ENCODE data around the gene MFAP3L. TPM values are rescaled to one million over a fixed set of nuclear protein-coding genes. Genes with fewer than 3 reads are reported as not detected.

Gene MFAP3L
- polyA plus RNA-seq, 3 donors = 0.01 to 0.18 TPM; not detected in 1

DNA sequence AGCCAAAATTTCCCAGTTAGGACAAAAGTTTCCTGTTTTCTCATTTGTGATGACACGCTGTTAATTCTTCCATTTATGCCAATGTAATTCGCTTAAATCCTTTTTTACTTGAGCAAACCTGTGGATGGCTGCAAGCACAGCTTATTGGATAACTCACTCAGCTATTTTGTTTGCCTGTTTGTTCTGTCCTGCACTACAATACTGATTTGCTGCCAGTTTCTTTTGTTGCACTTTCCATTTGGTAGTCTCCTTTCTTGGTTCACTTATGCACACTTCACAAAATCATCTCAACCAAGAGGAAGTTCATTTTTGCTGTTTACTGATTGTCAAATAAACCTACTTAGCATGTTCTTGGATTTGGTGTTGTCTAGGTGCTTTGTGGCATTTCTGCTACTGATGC lies 40.3 kb downstream of the MFAP3L start:
- H3K4me1 Mint-ChIP-seq = no peaks in the 10 kb centered on the region
- H3K27me3 ChIP-seq (ENCODE audit: control insufficient read depth in 2 of 2, insufficient read depth in 2 of 2, low read length in 2 of 2) = peaks cover 0 to 4% of the 10 kb centered on the region in 2 donors
- H3K9me3 Mint-ChIP-seq = no peaks in the 10 kb centered on the region
- no peak overlapping the region for H2AFZ ChIP-seq (ENCODE audit: insufficient read depth, low read depth, low read length, poor library complexity, severe bottlenecking)
- no peak overlapping the region for H3K27ac Mint-ChIP-seq
- WGBS (ENCODE audit: insufficient coverage) = 97% methylated on average over 2 of the region's 2 CpGs
- no peaks in the 10 kb centered on the region for H3K36me3 Mint-ChIP-seq
- H3K79me2 ChIP-seq (ENCODE audit: insufficient read depth, low read length) = no peaks in the 10 kb centered on the region
- intact Hi-C loops (cut with micrococcal nuclease) = no loop called here
- H3K27me3 Mint-ChIP-seq (ENCODE audit: low read depth in 3 of 3) = peaks cover 2 to 6% (median 2%) of the 10 kb centered on the region in 3 donors
- no peak overlapping the region for H3K4me2 ChIP-seq (replicated peaks; ENCODE audit: extremely low read depth, low read length, poor library complexity, severe bottlenecking)
- no peak overlapping the region for H3K27ac ChIP-seq (ENCODE audit: low read depth in 1 of 2, low read length in 2 of 2)
- H3K4me3 Mint-ChIP-seq = no peak overlapping the region
- no peaks in the 10 kb centered on the region for H3K4me1 ChIP-seq (ENCODE audit: control insufficient read depth in 1 of 2, insufficient read depth in 2 of 2, low read length in 2 of 2)
- DNase-seq = no peak
- H4K20me1 ChIP-seq (ENCODE audit: insufficient read depth, low read length) = no peaks in the 10 kb centered on the region
- H3K9me3 ChIP-seq (replicated peaks in 1 of 2; ENCODE audit: control insufficient read depth in 1 of 2, insufficient read depth in 1 of 2, low read length in 2 of 2) = no peaks in the 10 kb centered on the region
- no peak for TF ChIP-seq CTCF (IDR thresholded peaks at IDR 0.05)
- H3K36me3 ChIP-seq (replicated peaks in 1 of 2; ENCODE audit: control insufficient read depth in 1 of 2, insufficient read depth in 2 of 2, low read length in 2 of 2) = no peaks in the 10 kb centered on the region
- H3K4me3 ChIP-seq (replicated peaks in 1 of 3; ENCODE audit: low read depth in 2 of 3, low read length in 3 of 3) = no peak overlapping the region
- no peak overlapping the region for H3K9ac ChIP-seq (ENCODE audit: insufficient read depth, low read length, poor library complexity, severe bottlenecking)

DNA sequence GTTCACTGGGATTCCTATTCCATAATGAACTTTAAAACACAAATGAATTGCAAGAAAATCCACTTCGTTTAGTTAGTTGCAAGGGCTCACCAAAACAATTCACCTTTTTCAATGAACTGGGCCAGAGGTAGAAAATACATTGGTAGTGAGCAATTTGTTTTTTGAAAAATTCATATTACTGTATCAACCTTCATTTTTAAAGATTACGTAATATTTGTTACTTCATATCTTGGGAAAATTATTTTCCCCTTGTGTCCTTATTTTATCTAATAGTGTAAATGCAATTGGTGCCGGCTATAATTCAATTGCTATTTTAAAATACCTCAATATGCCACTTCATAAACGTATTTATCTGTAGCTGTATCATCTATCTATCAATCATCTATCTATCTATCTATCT lies 41.5 kb downstream of the MFAP3L start:
- Histone ChIP-seq H4K20me1 (ENCODE audit: insufficient read depth, low read length) (no peaks in the 10 kb centered on the region), H3K36me3 (replicated peaks in 1 of 2; ENCODE audit: control insufficient read depth in 1 of 2, insufficient read depth in 2 of 2, low read length in 2 of 2) (no peaks in the 10 kb centered on the region), H2AFZ (ENCODE audit: insufficient read depth, low read depth, low read length, poor library complexity, severe bottlenecking) (no peak overlapping the region), H3K27ac (ENCODE audit: low read depth in 1 of 2, low read length in 2 of 2) (no peak overlapping the region), H3K27me3 (ENCODE audit: control insufficient read depth in 2 of 2, insufficient read depth in 2 of 2, low read length in 2 of 2) (peaks cover 0 to 4% of the 10 kb centered on the region in 2 donors), H3K4me1 (ENCODE audit: control insufficient read depth in 1 of 2, insufficient read depth in 2 of 2, low read length in 2 of 2) (no peaks in the 10 kb centered on the region), H3K9ac (ENCODE audit: insufficient read depth, low read length, poor library complexity, severe bottlenecking) (no peak overlapping the region), H3K4me2 (replicated peaks; ENCODE audit: extremely low read depth, low read length, poor library complexity, severe bottlenecking) (no peak overlapping the region), H3K9me3 (replicated peaks in 1 of 2; ENCODE audit: control insufficient read depth in 1 of 2, insufficient read depth in 1 of 2, low read length in 2 of 2) (no peaks in the 10 kb centered on the region), H3K79me2 (ENCODE audit: insufficient read depth, low read length) (no peaks in the 10 kb centered on the region), H3K4me3 (replicated peaks in 1 of 3; ENCODE audit: low read depth in 2 of 3, low read length in 3 of 3) (no peak overlapping the region)
- H3K36me3 Mint-ChIP-seq = no peaks in the 10 kb centered on the region
- no CpG with 5 or more reads among the region's 4 CpGs for WGBS (ENCODE audit: insufficient coverage)
- no peak overlapping the region for H3K4me3 Mint-ChIP-seq
- H3K4me1 Mint-ChIP-seq = no peaks in the 10 kb centered on the region
- no peaks in the 10 kb centered on the region for H3K9me3 Mint-ChIP-seq
- no peak overlapping the region for H3K27ac Mint-ChIP-seq
- intact Hi-C loops (cut with micrococcal nuclease) = no loop called here
- H3K27me3 Mint-ChIP-seq (ENCODE audit: low read depth in 3 of 3) = peaks cover 0 to 6% (median 2%) of the 10 kb centered on the region in 3 donors
- DNase-seq = no peak
- TF ChIP-seq CTCF (IDR thresholded peaks at IDR 0.05) = no peak
